GM12874 (cell line): ENCODE measurements around the gene DISP2.

Source experiments
- TF ChIP-seq, protein P1 (sequence below): IDR thresholded peaks from 2 replicates; pipeline ENCODE4 v1.5.1; 2011; ENCODE audit warnings: low read depth, mild to moderate bottlenecking, control low read depth, low read length, moderate library complexity; ENCODE audit not compliant: insufficient read depth

DISP2 gene

DNA sequence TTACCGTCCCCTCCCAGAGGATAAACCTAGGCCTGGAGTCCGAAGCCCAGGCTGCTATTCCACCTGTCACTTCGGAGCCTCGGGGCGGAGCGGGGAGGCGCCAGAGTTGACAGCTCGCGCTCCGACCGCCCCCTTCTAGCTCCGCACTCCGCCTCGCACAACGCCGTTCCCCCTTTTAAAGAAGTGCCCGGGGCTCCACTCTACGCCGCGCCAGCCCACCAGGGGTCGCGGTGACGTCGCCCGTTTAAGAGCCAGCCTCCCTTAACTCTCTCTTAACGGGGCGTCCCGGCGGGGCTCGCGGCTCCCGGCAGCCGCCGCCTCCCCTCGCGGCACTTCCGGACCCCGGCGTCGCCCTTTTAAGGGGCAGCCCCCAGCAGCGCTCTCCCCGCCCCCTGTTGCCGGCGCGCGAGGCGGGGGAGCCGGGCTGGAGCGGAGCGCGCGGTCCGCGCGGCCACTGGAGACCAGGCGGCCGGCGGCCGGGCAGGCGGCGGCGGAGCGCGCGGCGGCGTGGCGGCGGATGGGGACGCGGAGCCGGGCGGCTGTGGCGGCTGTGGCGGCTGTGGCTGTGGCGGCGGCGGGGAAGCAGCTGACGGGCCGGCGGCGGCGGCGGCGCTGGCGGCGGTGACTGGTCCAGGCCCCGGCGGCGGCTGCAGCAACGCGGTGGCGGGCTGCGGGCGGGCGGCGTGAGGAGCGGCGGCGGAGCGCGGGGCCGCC lies 34.6 kb upstream of the DISP2 start, which contains the start of gene INAFM2:
TSS of gene INAFM2 (plus strand) at position 454 of the 714 bp plus-strand sequence. CDS start 364 bp downstream, outside the sequence.
- TF ChIP-seq, protein P1, sequence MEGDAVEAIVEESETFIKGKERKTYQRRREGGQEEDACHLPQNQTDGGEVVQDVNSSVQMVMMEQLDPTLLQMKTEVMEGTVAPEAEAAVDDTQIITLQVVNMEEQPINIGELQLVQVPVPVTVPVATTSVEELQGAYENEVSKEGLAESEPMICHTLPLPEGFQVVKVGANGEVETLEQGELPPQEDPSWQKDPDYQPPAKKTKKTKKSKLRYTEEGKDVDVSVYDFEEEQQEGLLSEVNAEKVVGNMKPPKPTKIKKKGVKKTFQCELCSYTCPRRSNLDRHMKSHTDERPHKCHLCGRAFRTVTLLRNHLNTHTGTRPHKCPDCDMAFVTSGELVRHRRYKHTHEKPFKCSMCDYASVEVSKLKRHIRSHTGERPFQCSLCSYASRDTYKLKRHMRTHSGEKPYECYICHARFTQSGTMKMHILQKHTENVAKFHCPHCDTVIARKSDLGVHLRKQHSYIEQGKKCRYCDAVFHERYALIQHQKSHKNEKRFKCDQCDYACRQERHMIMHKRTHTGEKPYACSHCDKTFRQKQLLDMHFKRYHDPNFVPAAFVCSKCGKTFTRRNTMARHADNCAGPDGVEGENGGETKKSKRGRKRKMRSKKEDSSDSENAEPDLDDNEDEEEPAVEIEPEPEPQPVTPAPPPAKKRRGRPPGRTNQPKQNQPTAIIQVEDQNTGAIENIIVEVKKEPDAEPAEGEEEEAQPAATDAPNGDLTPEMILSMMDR = peak; percentile 50

DNA sequence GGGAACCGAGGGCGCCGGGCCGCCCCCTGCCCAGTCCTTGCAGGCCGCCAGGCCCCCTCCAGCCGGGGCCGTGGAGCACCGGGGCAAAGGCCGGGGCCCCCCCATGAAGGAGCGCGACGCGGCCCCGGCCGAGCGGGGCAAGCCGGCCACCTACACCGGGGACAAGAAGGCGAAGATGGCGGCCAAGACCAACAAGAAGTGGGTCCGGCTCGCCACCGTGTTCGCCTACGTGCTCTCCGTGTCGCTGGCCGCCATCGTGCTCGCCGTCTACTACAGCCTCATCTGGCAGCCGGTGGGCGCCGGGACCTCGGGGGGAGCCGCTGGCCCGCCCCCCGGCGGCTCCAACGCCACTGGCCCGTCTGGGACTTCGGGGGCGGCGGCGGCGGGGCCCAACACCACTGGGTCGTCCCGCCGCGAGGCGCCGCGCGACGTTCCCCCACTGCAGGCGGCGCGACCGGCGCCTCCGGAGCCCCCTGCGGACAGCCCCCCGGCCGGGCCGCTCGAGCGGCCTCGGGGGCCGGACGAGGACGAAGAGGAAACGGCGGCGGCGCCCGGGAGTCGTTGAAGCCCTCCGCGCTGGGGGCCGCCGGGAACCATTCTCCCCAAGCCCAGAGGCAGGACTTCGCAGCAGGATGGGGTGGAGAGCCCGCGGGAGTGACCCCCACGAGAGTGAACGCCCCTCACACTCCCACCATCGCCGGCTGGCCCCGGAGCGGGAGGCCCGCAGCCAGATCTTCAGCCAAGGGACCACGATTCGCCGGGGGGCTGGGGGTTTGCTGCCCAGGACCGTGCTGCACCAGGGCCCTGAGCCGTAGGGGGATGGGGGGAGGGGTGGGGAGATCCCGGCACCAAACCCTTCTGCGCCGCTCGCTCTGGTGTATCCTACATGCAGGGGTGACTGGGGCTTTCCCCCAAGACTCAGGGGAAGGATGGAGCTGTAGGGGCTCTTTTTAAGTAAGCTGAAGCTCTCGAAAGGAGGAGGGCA lies 33.8 kb upstream of the DISP2 start:
- TF ChIP-seq, protein P1 = no peak

DNA sequence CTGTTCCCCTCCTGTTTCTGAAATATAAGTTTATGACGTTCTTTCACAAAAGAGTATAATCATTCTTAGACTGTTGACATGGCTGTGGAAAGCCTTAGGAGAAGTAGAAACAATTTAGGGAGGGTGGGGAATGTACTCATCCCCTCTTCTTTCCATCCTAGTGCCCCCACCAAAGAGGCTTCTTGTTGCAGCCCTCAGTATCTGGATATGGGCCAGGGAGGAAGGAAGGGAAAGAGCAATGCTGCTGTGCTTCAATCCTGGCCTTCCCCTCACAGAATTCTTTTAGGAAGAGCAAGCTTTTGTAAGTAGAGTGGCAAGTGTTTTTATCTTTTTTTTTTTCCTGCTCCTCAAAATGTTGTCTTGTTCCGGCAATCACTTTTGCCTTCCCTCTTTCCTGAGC lies 32.8 kb upstream of the DISP2 start:
- TF ChIP-seq, protein P1 = no peak

DNA sequence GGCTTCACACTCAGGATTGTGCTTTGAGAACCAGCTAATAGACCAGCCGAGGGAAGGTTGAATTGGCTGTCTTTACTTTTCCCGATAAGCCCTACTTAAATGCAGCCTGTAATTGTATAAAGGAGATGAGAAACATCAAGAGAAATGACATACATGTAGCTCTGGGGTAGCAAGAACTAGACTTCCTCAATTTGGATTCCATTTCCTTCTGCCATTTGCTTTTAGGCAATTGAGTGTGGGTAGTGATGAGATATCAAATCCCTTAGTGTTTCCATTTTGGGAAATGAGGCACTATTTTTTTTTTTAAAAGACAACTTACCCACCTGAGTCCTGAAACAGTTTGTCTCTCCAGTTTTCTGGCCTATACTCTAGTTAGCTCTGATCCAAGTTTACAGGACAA lies 32.3 kb upstream of the DISP2 start:
- TF ChIP-seq, protein P1 = no peak

DNA sequence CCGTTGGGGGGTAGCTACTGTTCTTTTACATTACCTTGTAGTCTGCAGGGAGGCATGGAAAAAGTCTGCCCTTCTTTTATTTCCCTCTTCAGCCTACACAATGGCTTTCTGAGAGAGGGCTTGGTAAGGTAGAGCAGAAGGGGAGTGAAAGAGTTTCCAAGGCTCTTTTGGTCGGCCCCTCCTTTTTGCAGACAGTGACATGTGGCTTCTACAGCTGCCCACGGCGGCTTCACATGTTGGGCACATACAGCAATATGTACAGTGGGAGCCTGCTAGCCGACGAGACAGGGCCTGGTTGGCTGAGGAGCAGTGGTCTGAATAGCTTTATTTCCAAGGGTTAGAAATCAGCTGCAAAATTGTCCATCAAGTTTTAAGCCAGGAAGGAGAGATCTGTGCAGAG lies 30.6 kb upstream of the DISP2 start:
- TF ChIP-seq, protein P1 = no peak

DNA sequence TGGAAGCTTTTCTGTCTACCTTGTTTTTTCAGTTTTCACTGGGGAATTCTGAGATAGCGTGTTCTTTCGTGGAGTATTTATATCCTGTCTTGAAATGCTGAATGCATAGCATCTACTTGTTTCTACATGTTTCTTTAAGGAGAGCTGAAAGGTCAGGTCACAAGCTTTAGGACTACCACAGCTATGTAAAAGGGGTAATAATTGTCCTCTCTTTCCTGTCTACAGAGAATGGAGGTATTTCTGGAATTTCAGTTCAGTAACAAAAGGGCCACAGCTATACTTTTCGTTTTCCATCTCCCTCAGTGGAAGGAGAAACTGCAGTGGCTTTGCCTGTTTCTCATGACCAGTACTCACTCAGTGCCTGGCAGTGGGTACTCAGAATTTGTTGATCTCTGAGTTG lies 29.8 kb upstream of the DISP2 start:
- TF ChIP-seq, protein P1 = no peak

DNA sequence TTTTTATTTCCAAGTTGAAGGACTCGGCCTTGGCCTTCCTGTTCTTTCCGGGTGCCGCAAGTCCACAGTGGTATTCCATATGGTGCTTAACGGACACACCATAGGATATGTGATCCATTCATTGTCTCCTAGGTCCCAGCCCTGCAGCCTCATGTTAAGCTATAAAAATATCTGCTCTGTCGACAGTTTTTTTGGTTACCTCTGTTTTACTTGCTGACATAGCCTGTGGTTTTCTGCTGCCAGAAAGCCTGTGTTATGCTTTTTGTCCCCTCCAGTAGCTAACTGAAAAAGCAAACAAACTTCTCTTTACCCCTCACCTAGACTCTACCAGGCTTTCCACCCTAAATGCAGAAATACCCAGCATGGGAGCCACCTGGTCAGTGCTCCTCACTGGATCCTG lies 29.3 kb upstream of the DISP2 start:
- TF ChIP-seq, protein P1 = no peak
